ENCODE measurements around the gene PHACTR1. TPM values are rescaled to one million over a fixed set of nuclear protein-coding genes. Genes with fewer than 3 reads are reported as not detected.

PHACTR1 gene
- total RNA-seq, 2 donors from 2014 or later: 2.8 to 6.3 TPM

DNA sequence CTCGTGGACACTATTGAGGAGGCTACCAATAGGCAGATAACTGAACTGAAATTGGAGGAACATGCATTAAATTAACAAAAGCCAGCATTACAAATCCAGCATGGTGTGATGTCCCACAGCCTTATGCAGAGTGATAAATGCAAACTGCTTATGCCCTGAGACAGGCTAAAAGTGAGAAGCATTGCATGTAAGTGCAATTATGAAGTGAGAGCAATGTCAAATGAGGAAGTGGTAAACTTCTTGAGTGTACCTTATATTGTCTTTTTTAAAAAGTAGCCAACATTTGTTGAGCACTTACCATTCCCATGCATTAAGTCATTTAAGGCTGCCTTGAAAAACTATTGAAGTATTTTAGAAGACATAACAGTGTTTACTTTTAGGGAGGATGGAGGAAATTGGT is 399.6 kb downstream of the PHACTR1 start:
- Histone ChIP-seq H3K27me3 (ENCODE audit: control insufficient read depth, insufficient read depth, low read length, poor library complexity, severe bottlenecking) (no peaks in the 10 kb centered on the region), H3K4me3 (ENCODE audit: low read length) (no peak overlapping the region), H3K9me3 (ENCODE audit: control insufficient read depth, low read length) (no peaks in the 10 kb centered on the region), H3K9ac (ENCODE audit: extremely low read depth, low read length, poor library complexity, severe bottlenecking) (no peak overlapping the region), H3K4me1 (ENCODE audit: control insufficient read depth, insufficient read depth, low read length) (no peaks in the 10 kb centered on the region), H3K36me3 (ENCODE audit: control insufficient read depth, insufficient read depth, low read length) (no peaks in the 10 kb centered on the region), H3K27ac (ENCODE audit: low read depth, low read length) (no peak overlapping the region)
- Mint-ChIP-seq H3K4me1 (peaks cover 5% of the 10 kb centered on the region), H3K9me3 (no peaks in the 10 kb centered on the region), H3K27ac (no peak overlapping the region), H3K36me3 (ENCODE audit: low read depth) (no peaks in the 10 kb centered on the region), H3K27me3 (ENCODE audit: insufficient read depth) (no peaks in the 10 kb centered on the region), H3K4me3 (no peak overlapping the region)
- WGBS, 2 experiments (ENCODE audit: insufficient coverage in 1 of 2, insufficient read length in 1 of 2): 88 to 100% methylated on average over 1 of the region's 1 CpG
- DNase-seq: no peak
- TF ChIP-seq, protein P1, sequence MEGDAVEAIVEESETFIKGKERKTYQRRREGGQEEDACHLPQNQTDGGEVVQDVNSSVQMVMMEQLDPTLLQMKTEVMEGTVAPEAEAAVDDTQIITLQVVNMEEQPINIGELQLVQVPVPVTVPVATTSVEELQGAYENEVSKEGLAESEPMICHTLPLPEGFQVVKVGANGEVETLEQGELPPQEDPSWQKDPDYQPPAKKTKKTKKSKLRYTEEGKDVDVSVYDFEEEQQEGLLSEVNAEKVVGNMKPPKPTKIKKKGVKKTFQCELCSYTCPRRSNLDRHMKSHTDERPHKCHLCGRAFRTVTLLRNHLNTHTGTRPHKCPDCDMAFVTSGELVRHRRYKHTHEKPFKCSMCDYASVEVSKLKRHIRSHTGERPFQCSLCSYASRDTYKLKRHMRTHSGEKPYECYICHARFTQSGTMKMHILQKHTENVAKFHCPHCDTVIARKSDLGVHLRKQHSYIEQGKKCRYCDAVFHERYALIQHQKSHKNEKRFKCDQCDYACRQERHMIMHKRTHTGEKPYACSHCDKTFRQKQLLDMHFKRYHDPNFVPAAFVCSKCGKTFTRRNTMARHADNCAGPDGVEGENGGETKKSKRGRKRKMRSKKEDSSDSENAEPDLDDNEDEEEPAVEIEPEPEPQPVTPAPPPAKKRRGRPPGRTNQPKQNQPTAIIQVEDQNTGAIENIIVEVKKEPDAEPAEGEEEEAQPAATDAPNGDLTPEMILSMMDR (conservative IDR thresholded peaks at IDR 0.05): no peak

DNA sequence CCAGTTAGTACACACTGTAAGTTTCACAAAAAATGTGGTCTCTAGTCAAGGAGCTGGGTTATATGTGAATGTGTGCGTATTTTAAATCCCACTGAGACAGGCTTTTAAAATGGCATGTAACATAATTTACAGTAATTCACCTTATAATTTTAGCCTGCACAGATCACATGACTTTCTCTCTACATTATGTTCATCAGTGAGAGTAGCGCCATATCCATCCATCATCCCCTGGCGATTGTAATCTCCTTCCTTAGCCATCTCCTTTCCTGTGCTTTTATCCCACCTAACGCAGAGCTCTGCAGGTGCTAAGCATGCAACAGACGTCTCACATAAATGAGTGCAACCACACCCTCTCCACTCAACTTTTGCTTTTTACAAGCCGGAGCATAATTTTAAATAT is 401.0 kb downstream of the PHACTR1 start:
- no peaks in the 10 kb centered on the region for H3K27me3 Mint-ChIP-seq (ENCODE audit: insufficient read depth)
- H3K27ac Mint-ChIP-seq: no peak overlapping the region

DNA sequence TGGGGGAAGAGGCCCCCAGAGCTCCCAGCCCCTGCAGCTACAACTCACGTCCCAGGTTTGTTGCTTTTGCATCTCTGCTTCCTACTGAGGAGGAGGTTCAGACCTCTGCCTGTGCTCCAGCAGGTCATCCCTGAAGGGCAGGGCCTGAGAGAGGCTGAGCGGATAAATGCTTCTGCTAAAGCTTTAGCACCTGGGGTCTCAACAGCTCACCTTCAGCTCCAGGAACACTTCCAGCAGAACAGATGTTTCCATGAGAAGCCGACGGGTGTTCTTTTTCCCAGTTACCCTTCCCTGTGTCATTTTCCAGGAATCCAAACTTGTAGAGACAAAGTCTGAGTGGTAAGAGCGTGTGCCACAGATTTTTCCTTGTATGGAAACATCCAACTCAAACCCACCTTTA is 403.0 kb downstream of the PHACTR1 start:
- no peaks in the 10 kb centered on the region for H3K9me3 Mint-ChIP-seq
- DNase-seq: no peak
- no peaks in the 10 kb centered on the region for H3K36me3 Mint-ChIP-seq (ENCODE audit: low read depth)
- no peaks in the 10 kb centered on the region for H3K4me1 ChIP-seq (ENCODE audit: control insufficient read depth, insufficient read depth, low read length)
- peaks cover 5% of the 10 kb centered on the region for H3K4me1 Mint-ChIP-seq
- H3K4me3 Mint-ChIP-seq: no peak overlapping the region
- H3K36me3 ChIP-seq (ENCODE audit: control insufficient read depth, insufficient read depth, low read length): no peaks in the 10 kb centered on the region
- no peak overlapping the region for H3K9ac ChIP-seq (ENCODE audit: extremely low read depth, low read length, poor library complexity, severe bottlenecking)
- H3K27ac ChIP-seq (ENCODE audit: low read depth, low read length): no peak overlapping the region
- H3K9me3 ChIP-seq (ENCODE audit: control insufficient read depth, low read length): no peaks in the 10 kb centered on the region
- 85 to 89% methylated on average over 3 to 5 of the region's 5 CpGs for WGBS, 2 experiments (ENCODE audit: insufficient coverage in 1 of 2, insufficient read length in 1 of 2)
- H3K27ac Mint-ChIP-seq: no peak overlapping the region
- TF ChIP-seq, protein P1 (conservative IDR thresholded peaks at IDR 0.05): no peak
- no peaks in the 10 kb centered on the region for H3K27me3 Mint-ChIP-seq (ENCODE audit: insufficient read depth)
- H3K27me3 ChIP-seq (ENCODE audit: control insufficient read depth, insufficient read depth, low read length, poor library complexity, severe bottlenecking): no peaks in the 10 kb centered on the region
- H3K4me3 ChIP-seq (ENCODE audit: low read length): no peak overlapping the region

More for the DNA sequence above, 401.0 kb downstream of the PHACTR1 start:
- Mint-ChIP-seq H3K4me3 (no peak overlapping the region), H3K36me3 (ENCODE audit: low read depth) (no peaks in the 10 kb centered on the region), H3K4me1 (peaks cover 5% of the 10 kb centered on the region), H3K9me3 (no peaks in the 10 kb centered on the region)
- no peaks in the 10 kb centered on the region for H3K36me3 ChIP-seq (ENCODE audit: control insufficient read depth, insufficient read depth, low read length)
- H3K9ac ChIP-seq (ENCODE audit: extremely low read depth, low read length, poor library complexity, severe bottlenecking): no peak overlapping the region
- TF ChIP-seq, protein P1 (conservative IDR thresholded peaks at IDR 0.05): no peak
- no peaks in the 10 kb centered on the region for H3K27me3 ChIP-seq (ENCODE audit: control insufficient read depth, insufficient read depth, low read length, poor library complexity, severe bottlenecking)
- no peaks in the 10 kb centered on the region for H3K9me3 ChIP-seq (ENCODE audit: control insufficient read depth, low read length)
- no peaks in the 10 kb centered on the region for H3K4me1 ChIP-seq (ENCODE audit: control insufficient read depth, insufficient read depth, low read length)
- 69 to 90% methylated on average over 5 to 6 of the region's 6 CpGs for WGBS, 2 experiments (ENCODE audit: insufficient coverage in 1 of 2, insufficient read length in 1 of 2)
- no peak overlapping the region for H3K4me3 ChIP-seq (ENCODE audit: low read length)
- DNase-seq: no peak
- no peak overlapping the region for H3K27ac ChIP-seq (ENCODE audit: low read depth, low read length)
